ENCODE data around the gene MAP1LC3C. TPM values are rescaled to one million over a fixed set of nuclear protein-coding genes. Genes with fewer than 3 reads are reported as not detected.

MAP1LC3C gene
- total RNA-seq, 4 donors from 2014 or later = 5.4 to 19.3 (median 11.6) TPM

- intact Hi-C loops (cut with DNase I) = no loop called here
- WGBS = 57% methylated on average over 4 of the region's 4 CpGs
- no peaks in the 10 kb centered on the region for H3K9me3 ChIP-seq
- TF ChIP-seq POLR2AphosphoS5 (IDR thresholded peaks at IDR 0.05) = no peak
- TF ChIP-seq POLR2A (IDR thresholded peaks at IDR 0.05; ENCODE audit: low read depth) = no peak
- no peak for TF ChIP-seq CTCF (IDR thresholded peaks at IDR 0.05)
- TF ChIP-seq EP300 (IDR thresholded peaks at IDR 0.05) = no peak
- no peak overlapping the region for H3K4me3 ChIP-seq
- no peaks in the 10 kb centered on the region for H3K27me3 ChIP-seq
- DNase-seq (ENCODE audit: extremely low spot score) = no peak
- H3K27ac ChIP-seq (replicated peaks in 1 of 4) = no peak overlapping the region
- H3K4me1 ChIP-seq = peaks cover 0 to 4% (median 0%) of the 10 kb centered on the region in 4 donors
- no peaks in the 10 kb centered on the region for H3K36me3 ChIP-seq
Measured at GRCh38 chr1:241968611-241969010, 30.3 kb downstream of the MAP1LC3C start.

- H3K9me3 ChIP-seq = no peaks in the 10 kb centered on the region
- no peaks in the 10 kb centered on the region for H3K27me3 ChIP-seq
- no peak overlapping the region for H3K27ac ChIP-seq (replicated peaks in 1 of 4)
- no peak overlapping the region for H3K4me3 ChIP-seq
- 75% methylated on average over 8 of the region's 8 CpGs for WGBS
- H3K4me1 ChIP-seq = peaks cover 0 to 4% (median 0%) of the 10 kb centered on the region in 4 donors
- TF ChIP-seq EP300 (IDR thresholded peaks at IDR 0.05) = no peak
- no peak for TF ChIP-seq POLR2A (IDR thresholded peaks at IDR 0.05; ENCODE audit: low read depth)
- TF ChIP-seq POLR2AphosphoS5 (IDR thresholded peaks at IDR 0.05) = no peak
- TF ChIP-seq CTCF (IDR thresholded peaks at IDR 0.05) = no peak
- intact Hi-C loops (cut with DNase I) = no loop called here
- DNase-seq (ENCODE audit: extremely low spot score) = no peak
- no peaks in the 10 kb centered on the region for H3K36me3 ChIP-seq
Measured at GRCh38 chr1:241964550-241965282, 34.2 kb downstream of the MAP1LC3C start.

GRCh38 chr1:241963722-241964121 is 35.2 kb downstream of the MAP1LC3C start:
- intact Hi-C loops (cut with DNase I) = no loop called here
- no peak for TF ChIP-seq EP300 (IDR thresholded peaks at IDR 0.05)
- TF ChIP-seq POLR2A (IDR thresholded peaks at IDR 0.05; ENCODE audit: low read depth) = no peak
- no peaks in the 10 kb centered on the region for H3K27me3 ChIP-seq
- no peaks in the 10 kb centered on the region for H3K36me3 ChIP-seq
- H3K27ac ChIP-seq (replicated peaks in 1 of 4) = no peak overlapping the region
- H3K9me3 ChIP-seq = no peaks in the 10 kb centered on the region
- no peak overlapping the region for H3K4me3 ChIP-seq
- no peak for DNase-seq (ENCODE audit: extremely low spot score)
- H3K4me1 ChIP-seq = peaks cover 0 to 4% (median 0%) of the 10 kb centered on the region in 4 donors

- Histone ChIP-seq H3K4me1 (peaks cover 0 to 4% (median 0%) of the 10 kb centered on the region in 4 donors), H3K27me3 (no peaks in the 10 kb centered on the region), H3K27ac (replicated peaks in 1 of 4) (no peak overlapping the region), H3K36me3 (no peaks in the 10 kb centered on the region), H3K9me3 (no peaks in the 10 kb centered on the region), H3K4me3 (no peak overlapping the region)
- DNase-seq (ENCODE audit: extremely low spot score) = no peak
- intact Hi-C loops (cut with DNase I) = no loop called here
- WGBS = 93% methylated on average over 2 of the region's 2 CpGs
- no peak for TF ChIP-seq POLR2A (IDR thresholded peaks at IDR 0.05; ENCODE audit: low read depth)
- TF ChIP-seq CTCF (IDR thresholded peaks at IDR 0.05) = no peak
- no peak for TF ChIP-seq POLR2AphosphoS5 (IDR thresholded peaks at IDR 0.05)
- TF ChIP-seq EP300 (IDR thresholded peaks at IDR 0.05) = no peak
Measured at GRCh38 chr1:241962153-241962552, 36.7 kb downstream of the MAP1LC3C start.

- Histone ChIP-seq H3K27me3 (no peaks in the 10 kb centered on the region), H3K4me3 (no peak within 1 kb of the TSS), H3K36me3 (no peaks in the 10 kb centered on the region), H3K4me1 (no peaks in the 10 kb centered on the region), H3K27ac (replicated peaks in 1 of 4) (no peak within 1 kb of the TSS), H3K9me3 (no peaks in the 10 kb centered on the region)
- intact Hi-C loops (cut with DNase I) = no loop called here
- DNase-seq (ENCODE audit: extremely low spot score) = no peak
- TF ChIP-seq CTCF (IDR thresholded peaks at IDR 0.05) (no peak), POLR2AphosphoS5 (IDR thresholded peaks at IDR 0.05) (no peak), POLR2A (IDR thresholded peaks at IDR 0.05; ENCODE audit: low read depth) (no peak), EP300 (IDR thresholded peaks at IDR 0.05) (no peak)
- WGBS = 89% methylated on average over 25 of the region's 33 CpGs
Measured at GRCh38 chr1:241957692-241958494, 41.0 kb downstream of the MAP1LC3C start, which contains the start of gene BECN2. Gene BECN2, plus strand, starts transcription at chr1:241957767. Its CDS starts 0 bp downstream, at chr1:241957767.
